HG02973 (cell line): ENCODE results near the gene GLDN.

Source experiments
- ATAC-seq: cut with Tn5 transposase; IDR thresholded peaks from one replicate; pipeline ENCODE4 v1.9.1; 2021; ENCODE audit warnings: moderate library complexity; ENCODE audit not compliant: unreplicated experiment

The GLDN gene

GRCh38 chr15:51341366-51342226, at the start of gene GLDN:
TSS of gene GLDN (plus strand) at chr15:51341655. CDS start at chr15:51341685, 30 bp downstream.
- no peak for ATAC-seq

GRCh38 chr15:51298620-51299019, 42.8 kb upstream of the GLDN start:
- no peak for ATAC-seq

- no peak for ATAC-seq
Observed at GRCh38 chr15:51299187-51300015, 42.1 kb upstream of the GLDN start.

DNA sequence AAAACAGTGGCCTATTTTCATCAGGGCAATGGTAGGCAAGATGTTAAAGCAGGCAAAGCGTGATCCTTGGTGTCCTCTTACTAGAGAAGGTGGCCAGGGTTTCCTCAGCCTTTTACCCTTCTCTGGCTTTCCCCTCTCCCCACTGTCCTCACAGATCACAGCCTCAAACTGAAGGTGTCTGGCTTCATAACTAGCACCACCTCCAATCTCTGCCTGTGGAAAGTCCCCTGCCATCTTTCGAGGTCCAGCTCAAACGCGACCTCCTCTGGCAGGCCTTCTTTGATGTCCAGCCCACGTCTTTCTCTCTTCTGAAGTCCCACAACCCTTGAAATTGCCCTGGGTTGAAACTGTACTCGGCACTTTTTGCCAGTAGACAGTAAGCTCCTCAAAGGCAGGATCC, 39.0 kb upstream of the GLDN start:
- no peak for ATAC-seq

- no peak for ATAC-seq
Observed at GRCh38 chr15:51303462-51303980, 37.9 kb upstream of the GLDN start.

DNA sequence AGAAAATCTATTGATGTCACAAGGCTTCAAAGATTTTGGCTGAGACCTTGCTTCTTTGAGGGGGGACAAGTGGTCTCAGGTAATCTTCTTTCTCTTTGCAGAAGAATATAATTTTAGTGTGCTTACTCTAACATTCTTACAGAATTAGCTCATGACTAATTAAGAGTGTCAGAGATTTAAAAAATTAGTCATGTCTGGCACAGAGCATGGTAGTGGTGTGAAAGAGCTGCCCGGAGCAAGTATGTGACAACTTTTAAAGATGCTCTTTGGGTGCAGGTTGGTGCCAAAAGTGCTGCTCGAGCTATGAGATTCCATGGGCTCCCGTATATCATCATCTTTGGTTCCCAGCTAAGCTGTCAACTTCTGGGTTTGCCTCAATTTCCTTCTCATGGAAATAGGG, 34.1 kb upstream of the GLDN start:
- no peak for ATAC-seq

GRCh38 chr15:51307811-51308210, 33.6 kb upstream of the GLDN start:
- no peak for ATAC-seq

DNA sequence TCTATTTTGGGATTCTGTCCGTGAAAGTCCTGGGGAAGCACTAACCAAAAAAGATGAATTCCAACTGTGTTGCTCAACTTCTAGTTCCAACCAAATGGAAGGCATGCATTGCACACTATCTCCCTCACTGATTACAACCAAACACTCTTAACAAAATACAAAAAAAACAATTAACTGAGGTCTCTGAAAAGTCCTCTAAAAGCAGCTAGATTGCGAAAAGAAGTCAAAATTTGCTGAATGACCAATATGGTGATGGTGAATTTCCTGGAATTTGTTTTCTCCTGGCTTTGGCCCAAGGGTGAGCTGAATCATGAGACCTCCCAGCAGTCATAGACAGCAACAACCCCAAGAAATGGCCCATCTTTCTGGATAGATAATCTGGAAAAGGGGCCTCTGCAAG, 31.4 kb upstream of the GLDN start:
- no peak for ATAC-seq

DNA sequence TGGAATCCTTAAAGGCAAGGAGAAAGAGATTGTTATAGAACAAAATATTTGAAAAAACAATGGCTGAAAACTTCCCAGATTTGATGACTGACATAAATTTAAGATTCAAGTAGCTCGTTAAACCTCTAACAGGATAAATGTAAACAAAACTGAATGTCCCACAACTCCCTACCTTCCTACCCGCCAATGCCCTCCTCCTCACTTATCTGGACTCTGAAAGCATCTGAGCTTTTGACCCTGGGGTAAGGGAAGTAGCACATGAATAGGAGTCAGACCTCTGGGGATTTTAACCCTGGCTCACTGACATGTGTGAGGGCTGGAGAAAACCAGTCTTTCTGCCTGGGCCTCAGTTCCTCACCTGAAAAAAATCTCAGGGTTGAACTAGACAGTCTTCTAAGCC, 29.9 kb upstream of the GLDN start:
- ATAC-seq: no peak

DNA sequence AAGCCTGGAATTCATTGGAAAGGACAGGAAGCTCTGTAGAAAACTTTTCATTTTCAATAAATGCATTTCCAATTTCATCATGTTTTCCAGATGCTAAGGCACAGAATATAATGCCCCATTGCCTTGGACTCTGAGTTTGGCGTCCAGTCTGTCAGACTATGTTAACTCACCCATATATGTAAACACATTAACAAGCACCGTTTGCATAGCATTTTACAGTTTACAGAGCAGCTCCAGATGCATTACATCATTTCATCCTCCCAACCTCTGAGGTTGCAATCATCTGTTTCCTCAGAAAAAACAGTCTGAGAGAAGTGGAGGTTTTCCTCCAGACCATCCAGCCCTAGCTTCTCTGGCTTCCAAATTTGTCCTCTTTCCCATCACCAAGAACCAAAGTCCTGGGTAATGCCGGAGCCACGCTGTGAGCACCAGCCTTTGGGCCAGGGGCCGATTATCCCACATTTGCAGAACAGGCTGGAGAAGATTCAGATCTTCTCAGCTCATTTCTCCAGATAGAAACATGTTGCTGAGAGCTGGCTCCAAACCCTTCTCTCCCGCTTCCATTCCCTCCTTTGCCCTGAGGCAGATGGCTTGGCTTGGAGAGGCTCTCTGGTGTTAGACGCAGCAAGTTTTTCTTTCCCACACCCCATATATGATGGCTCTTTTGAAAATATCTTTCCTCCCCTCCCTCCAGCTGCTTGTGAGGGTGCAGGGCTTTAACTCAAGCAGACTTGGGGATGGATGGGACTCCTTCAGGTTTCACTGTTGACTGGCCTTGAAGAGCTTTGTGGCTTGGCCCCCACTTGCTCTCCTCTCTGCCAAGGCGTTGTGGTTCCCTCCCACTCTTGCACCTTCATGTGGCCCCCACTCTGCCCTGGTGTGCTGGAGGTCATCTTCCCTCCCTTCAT, 29.0 kb upstream of the GLDN start:
- ATAC-seq: no peak

- ATAC-seq: no peak
Observed at GRCh38 chr15:51313074-51313393, 28.4 kb upstream of the GLDN start.

DNA sequence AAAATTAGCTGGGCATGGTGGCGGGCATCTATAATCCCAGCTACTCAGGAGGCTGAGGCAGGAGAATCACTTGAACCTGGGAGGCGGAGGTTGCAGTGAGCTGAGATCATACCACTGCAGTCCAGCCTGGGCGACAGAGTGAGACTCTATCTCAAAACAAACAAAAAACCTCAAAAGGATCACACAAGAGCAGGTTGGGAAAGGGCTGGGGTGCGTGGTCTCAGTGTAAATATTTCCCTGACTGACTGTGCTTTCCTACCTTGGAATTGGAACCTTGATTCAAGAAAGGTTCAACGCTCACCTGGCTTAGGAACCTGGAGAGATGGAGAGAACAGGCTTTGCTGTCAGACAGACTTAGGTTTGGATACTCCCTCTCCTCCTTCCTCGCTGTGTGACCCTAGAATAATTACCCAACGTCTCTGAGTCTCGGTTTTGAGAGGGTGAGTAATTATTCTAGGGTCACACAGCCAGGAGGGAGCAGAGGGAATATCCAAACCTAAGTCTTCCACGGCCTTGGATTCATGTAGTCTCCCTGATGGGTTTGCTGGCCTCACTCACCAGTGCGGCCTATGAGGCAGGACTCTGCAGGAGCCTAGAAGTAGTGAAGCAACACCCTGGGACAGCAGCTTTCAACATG, 27.7 kb upstream of the GLDN start:
- ATAC-seq: no peak

GRCh38 chr15:51314391-51315337, 26.8 kb upstream of the GLDN start:
- no peak for ATAC-seq

GRCh38 chr15:51315726-51316125, 25.7 kb upstream of the GLDN start:
- no peak for ATAC-seq

DNA sequence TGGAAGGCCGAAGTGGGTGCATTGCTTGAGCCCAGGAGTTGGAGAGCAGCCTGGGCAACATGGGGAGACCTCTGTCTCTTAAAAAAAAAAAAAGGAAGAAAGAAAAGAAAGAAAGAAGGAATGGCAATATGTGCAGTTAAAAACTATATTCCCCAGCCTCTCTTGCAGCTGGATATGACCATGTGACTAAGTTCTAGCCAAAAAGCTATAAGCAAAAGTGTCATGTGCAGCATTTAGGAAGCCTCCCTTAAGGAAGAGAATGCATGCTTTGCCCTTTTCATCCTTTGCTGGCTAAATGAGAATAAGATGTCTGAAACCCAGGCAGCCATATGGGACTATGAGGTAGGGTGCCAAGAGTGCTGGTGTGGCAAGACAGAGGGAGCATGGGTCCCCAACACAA, 24.8 kb upstream of the GLDN start:
- no peak for ATAC-seq

- no peak for ATAC-seq
Observed at GRCh38 chr15:51318382-51319150, 22.9 kb upstream of the GLDN start.

GRCh38 chr15:51319539-51319938, 21.9 kb upstream of the GLDN start:
- ATAC-seq: no peak

DNA sequence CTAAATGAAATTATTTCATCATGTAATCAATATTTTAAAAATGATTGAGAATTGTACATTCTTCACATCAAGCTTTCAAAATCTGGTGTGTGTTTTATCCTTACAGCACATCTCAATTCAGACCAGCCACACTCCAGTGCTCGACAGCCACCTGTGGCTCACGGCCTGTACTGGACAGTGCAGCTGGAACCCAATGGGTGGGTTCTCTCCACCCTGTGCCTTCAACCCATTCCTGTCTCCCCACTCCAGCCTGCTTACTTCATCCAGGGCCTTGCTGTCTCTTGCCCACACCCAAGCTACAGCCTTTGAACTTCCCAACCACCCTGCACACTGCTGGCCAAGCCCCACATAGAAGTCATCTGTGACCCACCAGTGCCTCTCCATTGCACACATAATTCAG, 20.6 kb upstream of the GLDN start:
- ATAC-seq: no peak

DNA sequence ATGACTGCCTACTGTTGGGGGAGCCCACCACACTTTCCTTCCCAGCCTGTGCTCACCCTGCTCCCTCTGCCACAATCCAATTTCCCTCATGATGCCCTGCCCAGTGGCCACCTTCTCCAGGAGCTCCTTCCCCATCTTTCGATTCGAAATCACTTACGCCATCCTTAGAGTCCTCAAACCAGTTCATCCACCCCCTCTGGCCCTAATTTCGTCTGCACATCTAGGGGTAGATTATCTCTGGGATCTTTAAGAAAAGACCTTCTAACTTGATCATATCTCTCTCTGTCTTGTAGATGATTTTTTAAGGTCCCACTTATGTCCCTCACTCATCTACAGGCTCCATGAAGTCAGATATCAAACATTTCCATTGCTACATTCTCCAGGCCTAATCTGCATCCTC, 20.1 kb upstream of the GLDN start:
- no peak for ATAC-seq
